ENCODE results near the gene CAPZA1.

DNA sequence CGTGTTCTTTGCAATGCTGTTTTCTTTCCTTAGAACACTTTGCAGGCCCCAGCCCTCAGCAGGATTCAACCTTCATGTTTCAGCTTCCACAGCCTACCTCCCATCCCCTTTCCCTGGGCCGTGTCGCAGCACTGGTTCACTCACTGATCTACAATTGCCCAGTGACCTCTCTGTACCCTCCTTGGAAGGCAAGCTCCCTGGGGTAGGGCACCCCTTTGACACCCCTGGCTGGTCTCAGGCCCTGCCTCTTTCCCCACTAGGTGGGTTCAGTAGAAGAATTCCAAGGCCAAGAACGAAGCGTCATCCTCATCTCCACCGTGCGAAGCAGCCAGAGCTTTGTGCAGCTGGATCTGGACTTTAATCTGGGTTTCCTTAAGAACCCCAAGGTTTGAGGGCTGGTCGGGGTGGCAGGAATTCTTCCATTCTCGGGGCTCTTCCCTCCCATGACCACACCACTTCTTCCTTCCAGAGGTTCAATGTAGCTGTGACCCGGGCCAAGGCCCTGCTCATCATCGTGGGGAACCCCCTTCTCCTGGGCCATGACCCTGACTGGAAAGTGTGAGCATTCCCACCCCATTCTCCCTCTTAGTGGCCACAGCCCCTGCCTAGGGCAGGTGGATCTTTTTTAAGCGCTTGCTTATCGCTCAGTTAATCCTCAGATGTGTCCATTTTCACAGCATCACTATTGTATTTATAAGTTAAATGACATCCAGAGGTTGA, 80.0 kb downstream of the CAPZA1 start:
- TF ChIP-seq, protein P1, sequence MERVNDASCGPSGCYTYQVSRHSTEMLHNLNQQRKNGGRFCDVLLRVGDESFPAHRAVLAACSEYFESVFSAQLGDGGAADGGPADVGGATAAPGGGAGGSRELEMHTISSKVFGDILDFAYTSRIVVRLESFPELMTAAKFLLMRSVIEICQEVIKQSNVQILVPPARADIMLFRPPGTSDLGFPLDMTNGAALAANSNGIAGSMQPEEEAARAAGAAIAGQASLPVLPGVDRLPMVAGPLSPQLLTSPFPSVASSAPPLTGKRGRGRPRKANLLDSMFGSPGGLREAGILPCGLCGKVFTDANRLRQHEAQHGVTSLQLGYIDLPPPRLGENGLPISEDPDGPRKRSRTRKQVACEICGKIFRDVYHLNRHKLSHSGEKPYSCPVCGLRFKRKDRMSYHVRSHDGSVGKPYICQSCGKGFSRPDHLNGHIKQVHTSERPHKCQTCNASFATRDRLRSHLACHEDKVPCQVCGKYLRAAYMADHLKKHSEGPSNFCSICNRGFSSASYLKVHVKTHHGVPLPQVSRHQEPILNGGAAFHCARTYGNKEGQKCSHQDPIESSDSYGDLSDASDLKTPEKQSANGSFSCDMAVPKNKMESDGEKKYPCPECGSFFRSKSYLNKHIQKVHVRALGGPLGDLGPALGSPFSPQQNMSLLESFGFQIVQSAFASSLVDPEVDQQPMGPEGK (CRISPR knock-in tag; IDR thresholded peaks at IDR 0.05; ENCODE audit: borderline replicate concordance) = no peak
- TF ChIP-seq PPARA (CRISPR knock-in tag; IDR thresholded peaks at IDR 0.05; ENCODE audit: borderline replicate concordance) (no peak), OSR1 (CRISPR knock-in tag; IDR thresholded peaks at IDR 0.05) (no peak)
